B cell (primary cell): ENCODE measurements around the gene BUD13.

Experiments used
- EZH2 ChIP-seq: IDR thresholded peaks from 2 replicates; pipeline ENCODE4 v1.6.1; 2012; ENCODE audit warnings: borderline replicate concordance, low read depth, mild to moderate bottlenecking, moderate library complexity, low read length; ENCODE audit not compliant: insufficient read depth, poor library complexity, severe bottlenecking
- TF ChIP-seq, protein P1 (sequence below): fragments of 200-600 bp; IDR thresholded peaks from one replicate; pipeline ENCODE4 v1.8.0; 2022; ENCODE audit warnings: antibody characterized with exemption, mild to moderate bottlenecking

DNA sequence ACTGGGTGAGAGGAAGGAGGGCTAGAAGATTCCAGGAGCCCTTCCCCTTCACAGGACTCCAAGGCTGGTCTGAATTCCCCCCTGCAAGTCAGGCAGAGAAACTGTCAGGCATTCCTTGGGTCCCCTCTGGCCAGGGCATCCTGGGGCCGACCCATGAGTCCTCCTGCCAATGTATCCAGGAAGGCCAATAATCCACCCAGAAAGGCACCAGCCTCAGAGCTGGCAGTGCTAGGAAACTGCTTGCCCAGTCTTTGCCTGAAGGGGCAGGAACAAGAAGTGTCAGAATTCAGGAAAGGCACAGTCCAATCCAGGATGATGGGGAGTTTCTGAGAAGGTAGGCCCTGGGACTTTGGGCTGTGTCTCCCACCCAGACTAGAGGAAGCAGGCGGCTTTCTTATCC is 41.0 kb downstream of the BUD13 start:
- no peak for TF ChIP-seq EZH2
- TF ChIP-seq, protein P1, sequence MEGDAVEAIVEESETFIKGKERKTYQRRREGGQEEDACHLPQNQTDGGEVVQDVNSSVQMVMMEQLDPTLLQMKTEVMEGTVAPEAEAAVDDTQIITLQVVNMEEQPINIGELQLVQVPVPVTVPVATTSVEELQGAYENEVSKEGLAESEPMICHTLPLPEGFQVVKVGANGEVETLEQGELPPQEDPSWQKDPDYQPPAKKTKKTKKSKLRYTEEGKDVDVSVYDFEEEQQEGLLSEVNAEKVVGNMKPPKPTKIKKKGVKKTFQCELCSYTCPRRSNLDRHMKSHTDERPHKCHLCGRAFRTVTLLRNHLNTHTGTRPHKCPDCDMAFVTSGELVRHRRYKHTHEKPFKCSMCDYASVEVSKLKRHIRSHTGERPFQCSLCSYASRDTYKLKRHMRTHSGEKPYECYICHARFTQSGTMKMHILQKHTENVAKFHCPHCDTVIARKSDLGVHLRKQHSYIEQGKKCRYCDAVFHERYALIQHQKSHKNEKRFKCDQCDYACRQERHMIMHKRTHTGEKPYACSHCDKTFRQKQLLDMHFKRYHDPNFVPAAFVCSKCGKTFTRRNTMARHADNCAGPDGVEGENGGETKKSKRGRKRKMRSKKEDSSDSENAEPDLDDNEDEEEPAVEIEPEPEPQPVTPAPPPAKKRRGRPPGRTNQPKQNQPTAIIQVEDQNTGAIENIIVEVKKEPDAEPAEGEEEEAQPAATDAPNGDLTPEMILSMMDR, result no peak
